Retinal pigment epithelial cell (primary cell): Measurements from ENCODE around the gene NKAIN4.
A peak's percentile ranks its signal among the peaks of the same experiment; 100 is the strongest.

Source experiments
- DNase-seq: peaks from one replicate; pipeline ENCODE4 v3.0.0-alpha.2; 2010; ENCODE audit warnings: low read depth
- H3K4me3 ChIP-seq: 2 replicates; pipeline ENCODE4 v1.5.1; 2011; ENCODE audit warnings: mild to moderate bottlenecking, low read length, control low read depth, moderate library complexity
- CTCF ChIP-seq: conservative IDR thresholded peaks from 2 replicates; pipeline ENCODE4 v1.5.1; 2011; ENCODE audit warnings: low read depth, low read length, control low read depth, inconsistent platforms

The NKAIN4 gene

GRCh38 chr20:63284083-63284440, 29.8 kb upstream of the NKAIN4 start:
- TF ChIP-seq CTCF: no peak
- no peak for DNase-seq
- H3K4me3 ChIP-seq: no peak overlapping the region

GRCh38 chr20:63283397-63284082, 29.3 kb upstream of the NKAIN4 start:
- no peak for DNase-seq
- H3K4me3 ChIP-seq: no peak overlapping the region

GRCh38 chr20:63282946-63283345, 28.7 kb upstream of the NKAIN4 start:
- H3K4me3 ChIP-seq: no peak overlapping the region
- no peak for TF ChIP-seq CTCF

More at GRCh38 chr20:63283397-63284082, 29.3 kb upstream of the NKAIN4 start:
- no peak for TF ChIP-seq CTCF

GRCh38 chr20:63281742-63282665, 27.7 kb upstream of the NKAIN4 start:
- DNase-seq: no peak
- no peak for TF ChIP-seq CTCF
- H3K4me3 ChIP-seq: no peak overlapping the region

More at GRCh38 chr20:63282946-63283345, 28.7 kb upstream of the NKAIN4 start:
- no peak for DNase-seq

- DNase-seq: no peak
- peak; percentile 56 for TF ChIP-seq CTCF
- H3K4me3 ChIP-seq: no peak overlapping the region
Measured at GRCh38 chr20:63280929-63281545, 26.8 kb upstream of the NKAIN4 start.

GRCh38 chr20:63280371-63280770, 26.1 kb upstream of the NKAIN4 start:
- no peak for TF ChIP-seq CTCF
- no peak for DNase-seq
- H3K4me3 ChIP-seq: no peak overlapping the region
